Panc1 (cell line): ENCODE measurements around the gene CHL1. TPM values are rescaled to one million over a fixed set of nuclear protein-coding genes. Genes with fewer than 3 reads are reported as not detected.

Experiments used
- ATAC-seq: fragments of 200-7000 bp; cut with Tn5 transposase; 2 replicates; pipeline ENCODE4 v1.9.1; 2020; ENCODE audit warnings: mild to moderate bottlenecking, moderate library complexity
- BruUV-seq: library from RNA; stranded (reverse); fragments of 400-500 nt; replicated peaks from 2 replicates; lab custom pipeline; 2021; lab: Mats Ljungman, UMichigan
- CTCF ChIA-PET: fragments of 300-600 bp; sonication (Branson Sonifier 250); formaldehyde crosslinking; loops from one replicate; lab custom pipeline; 2022; ENCODE audit warnings: antibody characterized with exemption; lab: Charles Lee
- POLR2A ChIA-PET: fragments of 300-600 bp; sonication (Branson Sonifier 250); formaldehyde crosslinking; loops from one replicate; lab custom pipeline; 2022; ENCODE audit warnings: antibody characterized with exemption; lab: Charles Lee
- DNase-seq: peaks from one replicate; pipeline ENCODE4 v3.0.0-alpha.2; 2010; ENCODE audit warnings: low read depth, low spot score
- H3K27ac ChIP-seq: 2 replicates; pipeline ENCODE4 v1.5.1; 2011; ENCODE audit warnings: mild to moderate bottlenecking, low read length, inconsistent platforms
- H3K27me3 ChIP-seq: fragments of 200-500 bp; sonication (Bioruptor generic); 2 replicates; pipeline ENCODE4 v1.6.0; 2014; ENCODE audit warnings: low read length, inconsistent platforms; ENCODE audit not compliant: control insufficient read depth, insufficient read depth
- H3K36me3 ChIP-seq: fragments of 200-500 bp; sonication (Bioruptor generic); 2 replicates; pipeline ENCODE4 v1.5.1; 2014; ENCODE audit warnings: inconsistent platforms, mild to moderate bottlenecking, low read length, moderate library complexity; ENCODE audit not compliant: control insufficient read depth, insufficient read depth
- H3K4me1 ChIP-seq: 2 replicates; pipeline ENCODE4 v1.5.1; 2011; ENCODE audit warnings: inconsistent platforms, mild to moderate bottlenecking, low read length, moderate library complexity; ENCODE audit not compliant: control insufficient read depth, insufficient read depth
- H3K4me3 ChIP-seq, 2 experiments: 2 replicates each; pipeline ENCODE4 v1.5.1; 2011 to 2012; ENCODE audit warnings: low read depth in 2 of 2, low read length in 2 of 2, mild to moderate bottlenecking in 2 of 2, inconsistent platforms in 1 of 2, moderate library complexity in 1 of 2
- H3K9me3 ChIP-seq: fragments of 200-500 bp; sonication (Bioruptor generic); 2 replicates; pipeline ENCODE4 v1.5.1; 2014; ENCODE audit warnings: low read depth, mild to moderate bottlenecking, inconsistent platforms, low read length, moderate library complexity; ENCODE audit not compliant: control insufficient read depth, insufficient read depth
- POLR2AphosphoS5 ChIP-seq: IDR thresholded peaks from 2 replicates; pipeline ENCODE4 v1.6.1; 2012; ENCODE audit warnings: mild to moderate bottlenecking, low read depth, low read length, moderate library complexity
- SIN3A ChIP-seq: IDR thresholded peaks from 2 replicates; pipeline ENCODE4 v1.6.1; 2012; ENCODE audit warnings: low read depth, mild to moderate bottlenecking, low read length, moderate library complexity, borderline replicate concordance; ENCODE audit not compliant: insufficient read depth
- TCF7L2 ChIP-seq: IDR thresholded peaks from 2 replicates; pipeline ENCODE4 v1.6.1; 2011; ENCODE audit warnings: mild to moderate bottlenecking, low read depth, low read length, inconsistent platforms
- in situ Hi-C: cut with HindIII; loops from 2 replicates; pipeline ENCODE4 v1.10.0; 2016; ENCODE audit warnings: low sequenced_read_pairs, low pct_unique_long_range_greater_than_20kb
- intact Hi-C: fragments of 100-400 bp; cut with micrococcal nuclease; formaldehyde crosslinking; loops from one replicate; pipeline ENCODE4 v1.10.0; 2022; ENCODE audit not compliant: unreplicated experiment
- total RNA-seq: library from RNA; stranded (reverse); gene quantifications from one replicate; pipeline ENCODE4 v1.2.1, GENCODE V29; 2021; ENCODE audit not compliant: unreplicated experiment
- TF ChIP-seq, protein P1 (sequence below), 2 experiments: IDR thresholded peaks; 2 replicates each; pipeline ENCODE4 v1.6.1; 2011 to 2012; ENCODE audit warnings: low read depth in 2 of 2, control low read depth in 1 of 2, low read length in 1 of 2, mild to moderate bottlenecking in 1 of 2, moderate library complexity in 1 of 2; ENCODE audit not compliant: insufficient read depth in 1 of 2
- TF ChIP-seq, protein P2 (sequence below): fragments of 450-650 bp; IDR thresholded peaks from 2 replicates; pipeline ENCODE4 v1.5.1; 2017; ENCODE audit warnings: mild to moderate bottlenecking

The CHL1 gene
- total RNA-seq, 1 experiment from 2014 or later, result not detected

DNA sequence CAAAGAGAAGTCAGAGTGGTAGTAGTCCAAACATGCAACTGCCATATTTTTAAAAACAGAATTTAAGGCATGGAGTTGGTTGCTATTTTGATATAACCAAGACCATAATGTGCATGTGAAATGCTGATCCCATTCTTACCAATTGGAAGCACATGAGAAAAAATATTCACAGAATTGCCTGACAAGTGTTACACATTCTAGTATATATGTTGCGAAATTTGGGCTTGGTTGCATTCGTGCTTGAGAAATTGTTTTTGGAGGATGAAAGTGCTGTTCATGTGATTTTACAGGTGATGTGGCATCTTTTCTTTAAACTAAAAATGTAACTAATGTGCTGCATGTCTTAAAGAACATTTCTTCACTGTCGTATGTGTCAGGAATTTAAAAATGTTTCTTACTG, 199.7 kb downstream of the CHL1 start:
- no peak for DNase-seq
- in situ Hi-C loops, result no loop called here

DNA sequence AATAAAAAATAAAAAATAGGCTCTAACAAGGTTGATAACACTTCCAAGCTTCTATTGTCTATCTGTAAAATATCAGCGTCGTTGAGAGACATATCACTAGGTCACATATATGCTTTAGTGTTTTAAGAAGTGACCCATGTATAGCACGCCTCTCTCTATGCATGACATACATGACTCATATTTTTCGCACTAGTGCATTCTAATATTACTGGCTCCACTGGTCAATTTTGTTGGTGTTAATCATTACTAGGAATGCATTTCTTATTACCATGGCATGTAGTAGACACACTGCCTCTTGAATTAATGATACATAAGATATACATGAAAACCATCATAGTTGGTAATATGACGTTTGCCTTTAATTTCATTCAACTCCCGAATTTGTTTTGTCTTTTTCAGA, 203.1 kb downstream of the CHL1 start:
- no TSS peak for BruUV-seq
- Histone ChIP-seq H3K9me3 (no peaks in the 10 kb centered on the region), H3K27me3 (no peaks in the 10 kb centered on the region), H3K27ac (no peak overlapping the region), H3K4me1 (no peaks in the 10 kb centered on the region), H3K36me3 (no peaks in the 10 kb centered on the region), H3K4me3 (no peak overlapping the region)
- DNase-seq (no peak), ATAC-seq (no peak)
- in situ Hi-C loops (no loop called here), intact Hi-C loops (no loop called here)
- ChIA-PET CTCF (no interaction called here), POLR2A (no interaction called here)
- TF ChIP-seq, protein P1, sequence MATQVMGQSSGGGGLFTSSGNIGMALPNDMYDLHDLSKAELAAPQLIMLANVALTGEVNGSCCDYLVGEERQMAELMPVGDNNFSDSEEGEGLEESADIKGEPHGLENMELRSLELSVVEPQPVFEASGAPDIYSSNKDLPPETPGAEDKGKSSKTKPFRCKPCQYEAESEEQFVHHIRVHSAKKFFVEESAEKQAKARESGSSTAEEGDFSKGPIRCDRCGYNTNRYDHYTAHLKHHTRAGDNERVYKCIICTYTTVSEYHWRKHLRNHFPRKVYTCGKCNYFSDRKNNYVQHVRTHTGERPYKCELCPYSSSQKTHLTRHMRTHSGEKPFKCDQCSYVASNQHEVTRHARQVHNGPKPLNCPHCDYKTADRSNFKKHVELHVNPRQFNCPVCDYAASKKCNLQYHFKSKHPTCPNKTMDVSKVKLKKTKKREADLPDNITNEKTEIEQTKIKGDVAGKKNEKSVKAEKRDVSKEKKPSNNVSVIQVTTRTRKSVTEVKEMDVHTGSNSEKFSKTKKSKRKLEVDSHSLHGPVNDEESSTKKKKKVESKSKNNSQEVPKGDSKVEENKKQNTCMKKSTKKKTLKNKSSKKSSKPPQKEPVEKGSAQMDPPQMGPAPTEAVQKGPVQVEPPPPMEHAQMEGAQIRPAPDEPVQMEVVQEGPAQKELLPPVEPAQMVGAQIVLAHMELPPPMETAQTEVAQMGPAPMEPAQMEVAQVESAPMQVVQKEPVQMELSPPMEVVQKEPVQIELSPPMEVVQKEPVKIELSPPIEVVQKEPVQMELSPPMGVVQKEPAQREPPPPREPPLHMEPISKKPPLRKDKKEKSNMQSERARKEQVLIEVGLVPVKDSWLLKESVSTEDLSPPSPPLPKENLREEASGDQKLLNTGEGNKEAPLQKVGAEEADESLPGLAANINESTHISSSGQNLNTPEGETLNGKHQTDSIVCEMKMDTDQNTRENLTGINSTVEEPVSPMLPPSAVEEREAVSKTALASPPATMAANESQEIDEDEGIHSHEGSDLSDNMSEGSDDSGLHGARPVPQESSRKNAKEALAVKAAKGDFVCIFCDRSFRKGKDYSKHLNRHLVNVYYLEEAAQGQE (IDR thresholded peaks at IDR 0.05; ENCODE audit: insufficient read depth in 1 of 2, low read depth in 2 of 2, low read length in 1 of 2), result no peak
- TF ChIP-seq POLR2AphosphoS5 (no peak), SIN3A (no peak), TCF7L2 (no peak)
- TF ChIP-seq, protein P2, sequence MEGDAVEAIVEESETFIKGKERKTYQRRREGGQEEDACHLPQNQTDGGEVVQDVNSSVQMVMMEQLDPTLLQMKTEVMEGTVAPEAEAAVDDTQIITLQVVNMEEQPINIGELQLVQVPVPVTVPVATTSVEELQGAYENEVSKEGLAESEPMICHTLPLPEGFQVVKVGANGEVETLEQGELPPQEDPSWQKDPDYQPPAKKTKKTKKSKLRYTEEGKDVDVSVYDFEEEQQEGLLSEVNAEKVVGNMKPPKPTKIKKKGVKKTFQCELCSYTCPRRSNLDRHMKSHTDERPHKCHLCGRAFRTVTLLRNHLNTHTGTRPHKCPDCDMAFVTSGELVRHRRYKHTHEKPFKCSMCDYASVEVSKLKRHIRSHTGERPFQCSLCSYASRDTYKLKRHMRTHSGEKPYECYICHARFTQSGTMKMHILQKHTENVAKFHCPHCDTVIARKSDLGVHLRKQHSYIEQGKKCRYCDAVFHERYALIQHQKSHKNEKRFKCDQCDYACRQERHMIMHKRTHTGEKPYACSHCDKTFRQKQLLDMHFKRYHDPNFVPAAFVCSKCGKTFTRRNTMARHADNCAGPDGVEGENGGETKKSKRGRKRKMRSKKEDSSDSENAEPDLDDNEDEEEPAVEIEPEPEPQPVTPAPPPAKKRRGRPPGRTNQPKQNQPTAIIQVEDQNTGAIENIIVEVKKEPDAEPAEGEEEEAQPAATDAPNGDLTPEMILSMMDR, result no peak

More for the DNA sequence above, 199.7 kb downstream of the CHL1 start:
- no peak overlapping the region for H3K27ac ChIP-seq
- no peak for ATAC-seq
- no peak overlapping the region for H3K4me3 ChIP-seq
- BruUV-seq, result no TSS peak
- TF ChIP-seq SIN3A (no peak), POLR2AphosphoS5 (no peak), TCF7L2 (no peak)
- TF ChIP-seq, protein P1 (IDR thresholded peaks at IDR 0.05; ENCODE audit: insufficient read depth in 1 of 2, low read depth in 2 of 2, low read length in 1 of 2), result no peak
- TF ChIP-seq, protein P2, result no peak
- CTCF ChIA-PET, result no interaction called here
- intact Hi-C loops, result no loop called here
- H3K36me3 ChIP-seq, result no peaks in the 10 kb centered on the region
- no peaks in the 10 kb centered on the region for H3K9me3 ChIP-seq
- no peaks in the 10 kb centered on the region for H3K4me1 ChIP-seq
- POLR2A ChIA-PET, result no interaction called here
- no peaks in the 10 kb centered on the region for H3K27me3 ChIP-seq
